ENCODE data around the gene SMYD3. TPM values are rescaled to one million over a fixed set of nuclear protein-coding genes. Genes with fewer than 3 reads are reported as not detected.
"Not testable (repeated sequence)": the region's sequence is repeated elsewhere in the genome, so short reads cannot be mapped to it uniquely, and the experiment has no call there.

Gene SMYD3
- total RNA-seq, 2 donors from 2014 or later: 13.5 to 20.8 TPM

- Histone ChIP-seq H3K4me1 (peaks cover 7% of the 10 kb centered on the region), H3K27ac (no peak overlapping the region), H3K9me3 (no peaks in the 10 kb centered on the region), H3K4me3 (no peak overlapping the region), H3K27me3 (no peaks in the 10 kb centered on the region), H3K36me3 (replicated peaks in 1 of 2; ENCODE audit: insufficient read depth in 1 of 2, low read depth in 2 of 2) (no peaks in the 10 kb centered on the region)
- WGBS, 2 donors: 85 to 91% methylated on average over 12 of the region's 12 CpGs
- DNase-seq: no peak
- intact Hi-C loops (cut with DNase I): no loop called here
- ATAC-seq: no peak
- TF ChIP-seq POLR2A (IDR thresholded peaks at IDR 0.05) (no peak), CTCF (IDR thresholded peaks at IDR 0.05) (no peak)
These were observed 472.4 kb downstream of the SMYD3 start for GRCh38 chr1:246034630-246035029.

GRCh38 chr1:246032984-246033383, 474.1 kb downstream of the SMYD3 start:
- no peak overlapping the region for H3K4me3 ChIP-seq
- ATAC-seq (no peak), DNase-seq (no peak)
- TF ChIP-seq CTCF (IDR thresholded peaks at IDR 0.05) (no peak), POLR2A (IDR thresholded peaks at IDR 0.05) (no peak)
- H3K27me3 ChIP-seq: no peaks in the 10 kb centered on the region
- WGBS, 2 donors: 85 to 96% methylated on average over 1 of the region's 1 CpG
- intact Hi-C loops (cut with DNase I): no loop called here
- H3K27ac ChIP-seq: no peak overlapping the region
- no peaks in the 10 kb centered on the region for H3K9me3 ChIP-seq
- peaks cover 7% of the 10 kb centered on the region for H3K4me1 ChIP-seq
- H3K36me3 ChIP-seq (replicated peaks in 1 of 2; ENCODE audit: insufficient read depth in 1 of 2, low read depth in 2 of 2): no peaks in the 10 kb centered on the region

GRCh38 chr1:246032031-246032551, 475.0 kb downstream of the SMYD3 start:
- DNase-seq (no peak), ATAC-seq (no peak)
- intact Hi-C loops (cut with DNase I): no loop called here
- WGBS, 2 donors: 31 to 38% methylated on average over 3 of the region's 3 CpGs
- TF ChIP-seq POLR2A (IDR thresholded peaks at IDR 0.05): no peak
- TF ChIP-seq CTCF (IDR thresholded peaks at IDR 0.05): no peak
- Histone ChIP-seq H3K27ac (no peak overlapping the region), H3K4me1 (peaks cover 7% of the 10 kb centered on the region), H3K36me3 (replicated peaks in 1 of 2; ENCODE audit: insufficient read depth in 1 of 2, low read depth in 2 of 2) (no peaks in the 10 kb centered on the region), H3K4me3 (no peak overlapping the region), H3K9me3 (no peaks in the 10 kb centered on the region), H3K27me3 (no peaks in the 10 kb centered on the region)

GRCh38 chr1:246029616-246030015, 477.5 kb downstream of the SMYD3 start:
- intact Hi-C loops (cut with DNase I): no loop called here
- 83 to 86% methylated on average over 1 of the region's 1 CpG for WGBS, 2 donors
- no peak for ATAC-seq

GRCh38 chr1:246024118-246024517, 483.0 kb downstream of the SMYD3 start:
- ATAC-seq; H3K27me3 ChIP-seq; H3K9me3 ChIP-seq; H3K4me1 ChIP-seq; H3K4me3 ChIP-seq; intact Hi-C loops (cut with DNase I); H3K27ac ChIP-seq; DNase-seq; H3K36me3 ChIP-seq (replicated peaks in 1 of 2; ENCODE audit: insufficient read depth in 1 of 2, low read depth in 2 of 2): not testable (repeated sequence)
- 87 to 92% methylated on average over 1 of the region's 1 CpG for WGBS, 2 donors

More at GRCh38 chr1:246029616-246030015, 477.5 kb downstream of the SMYD3 start:
- H3K27me3 ChIP-seq: no peaks in the 10 kb centered on the region
- no peak overlapping the region for H3K27ac ChIP-seq
- TF ChIP-seq CTCF (IDR thresholded peaks at IDR 0.05) (no peak), POLR2A (IDR thresholded peaks at IDR 0.05) (no peak)
- no peak for DNase-seq
- H3K9me3 ChIP-seq: no peaks in the 10 kb centered on the region
- H3K4me3 ChIP-seq: no peak overlapping the region
- no peaks in the 10 kb centered on the region for H3K36me3 ChIP-seq (replicated peaks in 1 of 2; ENCODE audit: insufficient read depth in 1 of 2, low read depth in 2 of 2)
- H3K4me1 ChIP-seq: peaks cover 7% of the 10 kb centered on the region
